GM19023 (cell line): Measurements from ENCODE around the gene NKX1-1.
"Not testable (repeated sequence)": the region's sequence is repeated elsewhere in the genome, so short reads cannot be mapped to it uniquely, and the experiment has no call there.

Source experiments
- ATAC-seq: cut with Tn5 transposase; IDR thresholded peaks from one replicate; pipeline ENCODE4 v1.9.1; 2021; ENCODE audit warnings: mild to moderate bottlenecking, moderate library complexity; ENCODE audit not compliant: unreplicated experiment

NKX1-1 gene

DNA sequence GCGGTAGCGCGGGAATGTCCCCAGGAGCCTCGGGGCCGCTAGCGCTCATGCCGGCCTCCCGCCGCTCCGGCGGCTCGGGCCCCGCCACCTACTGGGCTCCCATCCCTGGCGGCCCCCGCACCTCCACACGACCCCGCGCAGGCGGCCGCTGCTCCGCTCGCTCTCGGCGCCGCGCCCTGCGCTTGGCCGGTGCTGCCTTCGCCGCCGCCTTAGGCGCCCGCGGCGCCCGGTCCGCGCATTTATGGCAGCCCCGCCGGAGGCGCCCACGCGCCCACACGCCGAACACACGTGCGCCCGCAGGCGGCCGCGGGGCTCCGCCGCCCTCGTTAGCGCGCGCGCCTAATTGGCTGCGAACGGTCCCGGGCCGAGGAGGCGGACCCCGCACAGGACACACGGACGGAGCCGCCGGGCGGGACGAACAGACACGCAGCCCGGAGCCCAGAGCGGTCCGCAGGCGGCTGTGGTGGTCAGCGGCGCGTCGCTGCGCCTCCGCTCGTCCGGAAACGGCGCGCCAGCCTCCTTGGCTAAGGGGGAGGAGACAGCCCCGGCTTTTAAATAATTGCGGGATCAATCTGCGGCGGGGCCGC, at the start of gene NKX1-1:
Gene NKX1-1, minus strand, starts transcription at position 49 of the 587 bp plus-strand sequence. Its CDS starts 0 bp downstream, at position 49.
- no peak for ATAC-seq

DNA sequence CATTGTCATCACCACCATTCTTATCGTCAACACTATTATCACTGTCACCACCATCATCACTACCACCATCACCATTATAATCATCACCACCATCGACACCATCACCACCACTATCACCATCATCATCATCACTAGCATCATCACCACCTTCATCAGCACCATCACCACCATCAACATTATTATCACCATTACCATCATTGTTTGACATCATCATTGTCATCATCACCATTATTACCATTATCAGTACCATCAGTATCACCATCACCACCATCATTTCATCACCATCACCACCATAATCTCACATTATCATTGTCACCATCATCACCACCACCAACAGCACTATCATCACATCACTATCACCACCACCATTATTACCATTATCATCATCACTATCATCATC, 47.5 kb upstream of the NKX1-1 start:
- no peak for ATAC-seq

GRCh38 chr4:1452431-1453051, 46.3 kb upstream of the NKX1-1 start:
- no peak for ATAC-seq

- ATAC-seq, result no peak
Observed at GRCh38 chr4:1451752-1452122, 45.5 kb upstream of the NKX1-1 start.

- no peak for ATAC-seq
Observed at GRCh38 chr4:1451106-1451751, 45.0 kb upstream of the NKX1-1 start.

DNA sequence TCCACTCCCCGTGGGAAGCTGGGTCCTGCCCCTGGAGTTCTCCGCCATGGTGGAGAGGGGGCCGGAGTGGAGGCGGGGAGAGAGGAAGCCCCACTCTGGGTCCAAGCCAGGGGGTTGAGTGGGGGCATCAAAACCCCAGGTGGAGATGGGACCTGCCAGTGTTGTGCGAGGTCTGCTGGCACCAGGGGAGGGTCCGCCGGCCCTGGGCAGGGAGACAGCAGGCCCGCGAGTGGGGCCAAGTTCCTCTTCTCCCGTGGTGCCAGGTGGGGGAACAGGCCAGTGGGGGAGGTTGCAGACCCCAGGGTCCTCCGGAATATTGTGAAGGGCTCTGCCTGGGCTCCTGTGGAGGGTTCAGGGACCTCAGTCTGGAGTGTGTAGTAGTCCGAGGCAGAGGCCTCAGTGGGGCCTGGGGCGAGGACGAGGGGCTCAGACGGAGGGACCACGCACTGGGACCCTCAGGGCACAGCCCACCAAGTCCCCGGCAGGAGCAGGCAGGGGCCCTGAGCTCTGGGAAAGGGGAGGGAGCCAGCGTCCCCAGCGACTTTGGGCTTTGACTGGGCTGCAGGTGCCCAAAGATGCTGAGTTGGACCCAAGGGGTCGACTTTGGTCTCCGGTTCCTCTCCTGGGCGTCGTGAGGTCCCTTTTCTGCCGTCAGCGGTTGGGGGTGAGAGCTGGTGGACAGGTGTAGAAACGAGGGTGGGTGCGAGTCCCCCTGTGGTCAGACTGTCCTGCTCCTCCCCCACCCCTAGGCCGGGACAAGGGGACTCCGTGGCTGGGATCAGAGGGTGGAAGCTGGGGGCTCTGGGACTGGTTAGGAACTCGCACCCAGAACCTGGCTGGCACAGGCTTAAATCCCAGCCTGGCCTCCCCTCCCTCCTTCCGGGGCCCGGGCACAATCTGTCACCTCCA, 43.8 kb upstream of the NKX1-1 start:
- ATAC-seq, result no peak

- no peak for ATAC-seq
Observed at GRCh38 chr4:1449475-1449832, 43.2 kb upstream of the NKX1-1 start.

- no peak for ATAC-seq
Observed at GRCh38 chr4:1448589-1449420, 42.6 kb upstream of the NKX1-1 start.

DNA sequence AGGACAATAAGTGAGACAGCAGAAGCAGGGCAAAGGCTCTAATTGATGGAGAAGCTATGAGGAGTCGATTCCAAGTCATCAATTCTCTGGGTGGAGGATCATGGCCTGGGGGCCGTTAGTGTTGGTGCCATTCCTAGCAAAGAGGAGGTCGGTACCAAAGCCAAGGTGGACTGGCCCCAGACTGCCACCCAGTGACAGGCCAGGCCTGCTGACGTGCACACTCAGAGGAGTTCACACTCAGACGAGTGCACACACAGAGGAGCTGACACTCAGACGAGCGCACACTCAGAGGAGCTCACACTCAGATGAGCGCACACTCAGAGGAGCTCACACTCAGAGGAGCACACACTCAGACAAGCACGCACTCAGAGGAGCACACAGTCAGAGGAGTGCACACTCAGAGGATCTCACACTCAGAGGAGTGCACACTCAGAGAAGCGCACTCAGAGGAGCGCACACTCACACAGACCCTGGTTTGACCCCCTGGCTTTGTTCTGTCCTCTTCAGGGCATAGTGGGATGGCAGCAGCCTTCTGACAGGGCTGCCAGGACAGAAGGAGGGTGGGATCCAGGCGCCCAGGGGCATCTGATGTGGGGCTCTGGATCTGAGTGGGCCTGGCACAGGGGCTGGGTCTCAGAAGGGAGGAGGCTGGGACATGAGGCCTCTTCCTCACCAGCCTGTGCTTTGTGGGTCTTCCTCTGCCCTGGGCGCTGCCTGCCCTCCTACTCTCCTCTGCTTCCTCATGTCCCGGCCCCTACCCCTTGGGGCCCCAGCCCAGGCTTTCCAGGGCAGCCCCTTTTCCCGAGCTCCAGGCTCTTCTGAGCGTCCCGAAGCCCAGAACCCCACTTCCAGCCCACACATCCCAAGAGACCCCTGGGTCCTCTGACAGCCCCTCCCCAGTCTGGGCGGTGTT, 41.7 kb upstream of the NKX1-1 start:
- ATAC-seq, result no peak

- no peak for ATAC-seq
Observed at GRCh38 chr4:1446502-1447386, 40.5 kb upstream of the NKX1-1 start.

- ATAC-seq, result no peak
Observed at GRCh38 chr4:1445716-1446445, 39.6 kb upstream of the NKX1-1 start.

GRCh38 chr4:1443688-1444172, 37.5 kb upstream of the NKX1-1 start:
- not testable (repeated sequence) for ATAC-seq

DNA sequence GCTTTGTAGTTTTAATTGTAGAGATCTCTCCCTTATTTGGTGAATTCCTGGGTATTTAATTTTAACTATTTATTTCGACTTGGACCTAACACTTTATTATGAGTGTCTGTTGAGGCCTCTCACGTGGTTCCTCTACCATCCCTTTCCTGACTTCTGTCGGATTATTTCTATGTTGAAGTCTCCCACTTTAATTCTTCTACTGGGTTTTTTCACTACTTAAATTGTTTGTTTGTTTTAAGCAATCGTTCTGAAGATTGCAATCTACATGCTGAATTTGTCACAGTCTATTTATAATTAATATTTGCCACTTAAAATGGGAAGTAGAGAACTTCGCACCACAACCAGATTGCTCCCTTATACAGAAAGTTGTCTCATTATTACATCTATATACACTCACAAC, 20.8 kb upstream of the NKX1-1 start:
- ATAC-seq, result no peak

DNA sequence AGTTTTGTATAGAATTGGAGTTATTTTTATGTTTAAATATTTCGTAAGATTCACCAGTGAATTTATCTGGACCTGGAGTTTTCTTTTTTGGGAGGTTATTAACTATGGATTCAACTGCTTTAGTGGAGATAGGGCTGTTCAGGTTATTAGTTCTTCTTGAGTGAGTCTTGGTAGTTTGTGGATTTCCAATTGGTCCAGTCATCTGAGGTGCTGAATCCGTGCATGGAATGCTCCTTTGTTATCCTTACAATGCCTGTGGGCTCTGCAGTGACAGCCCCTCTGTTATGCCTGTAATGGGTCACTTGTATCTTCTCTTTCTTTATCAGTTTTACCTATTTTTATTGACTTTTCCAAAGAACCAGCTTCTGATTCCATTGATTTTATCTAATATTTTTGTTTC, 15.4 kb upstream of the NKX1-1 start:
- no peak for ATAC-seq

- no peak for ATAC-seq
Observed at GRCh38 chr4:1419708-1420107, 13.5 kb upstream of the NKX1-1 start.

- ATAC-seq, result no peak
Observed at GRCh38 chr4:1418494-1419285, 12.4 kb upstream of the NKX1-1 start.
